MM.1S (cell line): Measurements from ENCODE around the gene GLT8D2.

ENCODE experiments used
- DNase-seq: peaks from one replicate; pipeline ENCODE4 v3.0.0-alpha.2; 2015
- H2AFZ ChIP-seq: fragments of 300-600 bp; sonication (generic); 2 replicates; pipeline ENCODE4 v1.6.0; 2016; ENCODE audit warnings: antibody characterized with exemption, low read length
- H3F3A ChIP-seq: fragments of 300-600 bp; sonication (generic); 2 replicates; pipeline ENCODE4 v1.6.1; 2016; ENCODE audit warnings: mild to moderate bottlenecking, antibody characterized with exemption, low read length, moderate library complexity, mixed read lengths; ENCODE audit not compliant: insufficient read depth
- H3K27ac ChIP-seq: fragments of 300-600 bp; sonication (generic); 2 replicates; pipeline ENCODE4 v1.5.1; 2016; ENCODE audit warnings: mild to moderate bottlenecking, low read length
- H3K27me3 ChIP-seq: fragments of 300-600 bp; sonication (generic); replicated peaks from 2 replicates; pipeline ENCODE4 v1.6.0; 2016; ENCODE audit warnings: low read length; ENCODE audit not compliant: insufficient read depth
- H3K36me3 ChIP-seq: fragments of 300-600 bp; sonication (generic); replicated peaks from 2 replicates; pipeline ENCODE4 v1.6.1; 2016; ENCODE audit warnings: mild to moderate bottlenecking, low read length, mixed read lengths; ENCODE audit not compliant: insufficient read depth
- H3K4me1 ChIP-seq: fragments of 300-600 bp; sonication (generic); 2 replicates; pipeline ENCODE4 v1.6.1; 2016; ENCODE audit warnings: low read length, mixed read lengths
- H3K4me2 ChIP-seq: fragments of 300-600 bp; sonication (generic); 2 replicates; pipeline ENCODE4 v1.6.0; 2016; ENCODE audit warnings: low read depth, low read length
- H3K4me3 ChIP-seq: fragments of 300-600 bp; sonication (generic); 2 replicates; pipeline ENCODE4 v1.5.1; 2016; ENCODE audit warnings: low read length, mixed read lengths
- H3K79me2 ChIP-seq: fragments of 300-600 bp; sonication (generic); 2 replicates; pipeline ENCODE4 v1.6.1; 2016; ENCODE audit warnings: mixed run types, low read length, mixed read lengths
- H3K9ac ChIP-seq: fragments of 300-600 bp; sonication (generic); 2 replicates; pipeline ENCODE4 v1.6.1; 2016; ENCODE audit warnings: low read length, mixed read lengths
- H3K9me2 ChIP-seq: fragments of 300-600 bp; sonication (generic); replicated peaks from 2 replicates; pipeline ENCODE4 v1.6.1; 2016; ENCODE audit warnings: mild to moderate bottlenecking, low read length, mixed read lengths; ENCODE audit not compliant: insufficient read depth
- H3K9me3 ChIP-seq: fragments of 300-600 bp; sonication (generic); replicated peaks from 2 replicates; pipeline ENCODE4 v1.6.1; 2016; ENCODE audit warnings: mild to moderate bottlenecking, low read length, mixed read lengths; ENCODE audit not compliant: insufficient read depth
- H4K20me1 ChIP-seq: fragments of 300-600 bp; sonication (generic); 2 replicates; pipeline ENCODE4 v1.6.1; 2016; ENCODE audit warnings: mild to moderate bottlenecking, low read length, moderate library complexity, mixed read lengths; ENCODE audit not compliant: insufficient read depth
- EZH2 ChIP-seq: fragments of 300-600 bp; sonication (generic); optimal IDR thresholded peaks from 2 replicates; pipeline ENCODE3; 2017; ENCODE audit warnings: low read depth, mild to moderate bottlenecking, antibody characterized with exemption, low read length, mixed read lengths
- EZH2phosphoT487 ChIP-seq: fragments of 300-600 bp; sonication (generic); IDR thresholded peaks from 2 replicates; pipeline ENCODE4 v1.6.1; 2018; ENCODE audit warnings: antibody characterized with exemption, low read length
- TF ChIP-seq, protein P1 (sequence below): fragments of 300-600 bp; sonication (generic); IDR thresholded peaks from 2 replicates; pipeline ENCODE4 v1.5.1; 2016; ENCODE audit warnings: antibody characterized with exemption, low read length, mixed read lengths

GLT8D2 gene

DNA sequence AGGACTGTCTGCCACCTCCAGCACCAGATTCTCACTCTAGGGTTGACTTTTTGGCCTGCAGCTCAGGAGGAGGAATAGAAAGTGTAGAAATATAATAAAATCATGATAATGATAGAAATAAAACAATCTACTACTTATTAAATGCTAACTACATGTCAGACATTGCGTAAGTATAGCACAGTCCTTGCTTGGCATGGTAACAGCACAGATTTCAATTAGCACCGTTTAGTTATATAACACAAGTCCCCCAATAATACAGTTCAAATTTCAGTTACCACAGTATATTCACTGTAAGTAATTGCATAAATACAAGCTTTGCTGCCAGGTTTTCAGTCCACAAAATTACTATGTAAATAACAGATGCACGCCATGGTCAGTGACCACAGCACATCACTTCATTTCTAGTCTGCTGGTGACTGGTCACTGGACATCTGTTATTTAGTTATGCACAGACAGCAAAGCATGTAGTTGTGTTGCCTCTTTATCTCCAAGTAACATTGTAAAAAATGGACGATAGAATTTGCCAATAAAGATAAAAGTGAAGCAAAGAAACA lies 6.5 kb upstream of the GLT8D2 start:
- no peaks in the 10 kb centered on the region for H3K9me3 ChIP-seq
- H3K27ac ChIP-seq, result no peak overlapping the region
- H3K4me1 ChIP-seq, result 0 out of 2 replicates have a peak, but pooled peaks cover 3% of the 10 kb centered on the region
- no peaks in the 10 kb centered on the region for H3K27me3 ChIP-seq
- no peaks in the 10 kb centered on the region for H4K20me1 ChIP-seq
- no peak overlapping the region for H3K4me3 ChIP-seq
- H2AFZ ChIP-seq, result no peak overlapping the region
- no peak for DNase-seq
- H3K9me2 ChIP-seq, result no peaks in the 10 kb centered on the region
- H3K36me3 ChIP-seq, result no peaks in the 10 kb centered on the region
- no peak for TF ChIP-seq EZH2
- TF ChIP-seq, protein P1, sequence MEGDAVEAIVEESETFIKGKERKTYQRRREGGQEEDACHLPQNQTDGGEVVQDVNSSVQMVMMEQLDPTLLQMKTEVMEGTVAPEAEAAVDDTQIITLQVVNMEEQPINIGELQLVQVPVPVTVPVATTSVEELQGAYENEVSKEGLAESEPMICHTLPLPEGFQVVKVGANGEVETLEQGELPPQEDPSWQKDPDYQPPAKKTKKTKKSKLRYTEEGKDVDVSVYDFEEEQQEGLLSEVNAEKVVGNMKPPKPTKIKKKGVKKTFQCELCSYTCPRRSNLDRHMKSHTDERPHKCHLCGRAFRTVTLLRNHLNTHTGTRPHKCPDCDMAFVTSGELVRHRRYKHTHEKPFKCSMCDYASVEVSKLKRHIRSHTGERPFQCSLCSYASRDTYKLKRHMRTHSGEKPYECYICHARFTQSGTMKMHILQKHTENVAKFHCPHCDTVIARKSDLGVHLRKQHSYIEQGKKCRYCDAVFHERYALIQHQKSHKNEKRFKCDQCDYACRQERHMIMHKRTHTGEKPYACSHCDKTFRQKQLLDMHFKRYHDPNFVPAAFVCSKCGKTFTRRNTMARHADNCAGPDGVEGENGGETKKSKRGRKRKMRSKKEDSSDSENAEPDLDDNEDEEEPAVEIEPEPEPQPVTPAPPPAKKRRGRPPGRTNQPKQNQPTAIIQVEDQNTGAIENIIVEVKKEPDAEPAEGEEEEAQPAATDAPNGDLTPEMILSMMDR, result no peak
- no peak for TF ChIP-seq EZH2phosphoT487
- no peak overlapping the region for H3K4me2 ChIP-seq
- no peaks in the 10 kb centered on the region for H3K79me2 ChIP-seq
- H3F3A ChIP-seq, result no peaks in the 10 kb centered on the region
- no peak overlapping the region for H3K9ac ChIP-seq

DNA sequence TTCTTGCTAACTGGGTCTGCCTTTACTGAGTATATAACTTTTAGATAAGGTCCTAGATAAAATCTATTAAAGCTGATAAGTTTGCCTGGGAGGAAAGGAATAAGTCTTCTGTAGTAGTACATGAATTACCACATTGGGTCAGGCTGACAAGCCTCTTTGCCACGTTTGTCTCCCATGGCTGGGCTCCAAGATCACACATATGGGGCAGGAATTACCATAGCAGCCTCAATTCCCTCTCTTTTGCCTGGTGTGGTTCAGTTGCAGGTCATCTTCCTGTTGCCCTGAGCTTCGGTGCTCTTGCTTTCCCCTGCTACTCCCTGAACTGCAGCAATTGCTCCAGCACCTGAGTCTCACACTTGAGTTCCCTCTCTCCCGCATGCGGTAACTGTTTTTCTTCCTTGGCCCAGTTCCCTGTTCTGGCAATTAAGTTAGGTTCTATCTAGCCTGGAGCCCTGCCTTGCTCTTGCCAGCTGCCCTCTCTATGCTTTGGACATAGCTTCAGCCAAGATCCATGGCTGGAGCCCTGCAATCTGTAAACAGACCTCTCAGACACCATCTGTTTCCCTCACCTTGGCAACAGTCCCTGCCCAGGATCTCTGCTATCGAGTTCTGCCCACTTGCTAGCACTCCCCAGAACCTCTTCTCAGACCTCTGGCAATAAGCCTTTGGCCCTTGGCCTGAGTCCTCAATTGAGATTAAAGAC lies 5.8 kb upstream of the GLT8D2 start:
- H3K4me2 ChIP-seq, result no peak overlapping the region
- H3K4me3 ChIP-seq, result no peak overlapping the region
- no peak overlapping the region for H3K9ac ChIP-seq
- H3K4me1 ChIP-seq, result 0 out of 2 replicates have a peak, but pooled peaks cover 3% of the 10 kb centered on the region
- no peaks in the 10 kb centered on the region for H3K9me2 ChIP-seq
- no peaks in the 10 kb centered on the region for H4K20me1 ChIP-seq
- no peak overlapping the region for H2AFZ ChIP-seq
- no peaks in the 10 kb centered on the region for H3K36me3 ChIP-seq
- no peaks in the 10 kb centered on the region for H3K27me3 ChIP-seq
- DNase-seq, result no peak
- no peak overlapping the region for H3K27ac ChIP-seq
- no peaks in the 10 kb centered on the region for H3K79me2 ChIP-seq
- H3K9me3 ChIP-seq, result no peaks in the 10 kb centered on the region
- H3F3A ChIP-seq, result no peaks in the 10 kb centered on the region
- no peak for TF ChIP-seq EZH2
- TF ChIP-seq EZH2phosphoT487, result no peak
- TF ChIP-seq, protein P1, result no peak

DNA sequence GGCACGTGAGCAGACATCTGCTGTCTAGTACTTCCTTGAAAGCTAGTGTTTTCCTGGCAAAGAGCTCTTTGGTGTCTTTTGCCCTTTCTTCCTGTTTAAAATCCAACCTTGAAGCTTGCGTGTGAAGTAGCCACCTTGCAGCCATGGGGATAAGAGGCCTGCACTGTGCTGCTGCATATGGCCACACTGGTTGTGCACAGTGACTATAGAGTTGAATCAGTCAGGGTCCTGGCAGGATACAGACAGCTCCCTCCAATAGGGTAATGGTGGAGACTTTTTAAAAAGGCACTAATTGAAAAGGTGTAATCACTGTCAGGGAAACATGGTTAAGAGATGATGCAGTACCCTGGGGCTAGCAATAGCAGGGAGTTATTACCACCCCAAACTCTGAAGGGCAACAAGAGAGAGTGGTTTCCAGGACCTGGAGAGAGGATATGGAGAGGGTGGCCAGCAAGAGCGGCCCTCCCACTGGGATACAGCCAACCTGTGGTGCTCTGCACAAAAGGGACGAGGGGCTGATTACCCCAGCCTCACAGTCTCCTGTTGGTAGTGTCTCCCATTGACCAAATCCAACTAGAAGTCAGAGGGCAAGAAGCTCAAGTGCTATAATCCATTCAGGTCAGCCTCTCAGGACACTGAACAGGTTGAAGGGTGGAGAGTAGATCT lies 4.8 kb upstream of the GLT8D2 start:
- Histone ChIP-seq H3K27ac (no peak overlapping the region), H3K27me3 (no peaks in the 10 kb centered on the region), H3K9me2 (no peaks in the 10 kb centered on the region), H4K20me1 (no peaks in the 10 kb centered on the region), H3K36me3 (no peaks in the 10 kb centered on the region), H3K4me2 (no peak overlapping the region), H3K4me1 (no peaks in the 10 kb centered on the region), H3K9me3 (no peaks in the 10 kb centered on the region), H3F3A (no peaks in the 10 kb centered on the region), H3K79me2 (no peaks in the 10 kb centered on the region), H2AFZ (no peak overlapping the region), H3K9ac (no peak overlapping the region), H3K4me3 (no peak overlapping the region)
- DNase-seq, result no peak
- no peak for TF ChIP-seq EZH2phosphoT487
- TF ChIP-seq, protein P1, result no peak
- TF ChIP-seq EZH2, result no peak
